Common myeloid progenitor, CD34-positive (primary cell): ENCODE data around the gene HIP1.
A peak's percentile ranks its signal among the peaks of the same experiment; 100 is the strongest.

ENCODE experiments used
- CTCF ChIA-PET: fragments of 350-600 bp; sonication (Branson Sonifier 250); formaldehyde crosslinking; loops from one replicate; lab custom pipeline; 2021; ENCODE audit warnings: antibody characterized with exemption; lab: Charles Lee
- POLR2A ChIA-PET: fragments of 350-600 bp; sonication (Branson Sonifier 250); formaldehyde crosslinking; loops from one replicate; lab custom pipeline; 2021; ENCODE audit warnings: antibody characterized with exemption; lab: Charles Lee
- DNase-seq, 3 donors: peaks; one replicate each; pipeline versions ENCODE4 v3.0.0 to v3.0.0-alpha.2; 2013
- H3K27ac ChIP-seq, 2 experiments: 1 replicate in 1 of 2; 2 replicates in 1 of 2; pipeline ENCODE4 v1.7.0; 2013; ENCODE audit warnings: inconsistent platforms in 2 of 2, low read length in 2 of 2, mild to moderate bottlenecking in 2 of 2, low read depth in 1 of 2, moderate library complexity in 1 of 2; ENCODE audit not compliant: severe bottlenecking in 2 of 2, insufficient read depth in 1 of 2, poor library complexity in 1 of 2
- H3K27me3 ChIP-seq, 5 experiments: replicated peaks in 2 of 5; 1 replicate in 3 of 5; 2 replicates in 2 of 5; pipeline versions ENCODE4 v1.6.1 to v1.7.0; 2013; ENCODE audit warnings: low read length in 4 of 5, mild to moderate bottlenecking in 2 of 5, moderate library complexity in 2 of 5, inconsistent platforms in 1 of 5; ENCODE audit not compliant: insufficient read depth in 5 of 5, control insufficient read depth in 4 of 5
- H3K36me3 ChIP-seq, 4 experiments: 1 replicate in 2 of 4; 2 replicates in 2 of 4; pipeline versions ENCODE4 v1.6.1 to v1.7.0; 2013; ENCODE audit warnings: low read length in 3 of 4, control low read depth in 1 of 4, mild to moderate bottlenecking in 1 of 4; ENCODE audit not compliant: control insufficient read depth in 4 of 4, insufficient read depth in 4 of 4
- H3K4me1 ChIP-seq, 4 experiments: 1 replicate in 3 of 4; 2 replicates in 1 of 4; pipeline versions ENCODE4 v1.6.1 to v1.7.1; 2013; ENCODE audit warnings: low read length in 3 of 4, mild to moderate bottlenecking in 3 of 4, control low read depth in 1 of 4, inconsistent platforms in 1 of 4, moderate library complexity in 1 of 4; ENCODE audit not compliant: control insufficient read depth in 4 of 4, insufficient read depth in 4 of 4; ENCODE audit errors: control extremely low read depth in 1 of 4
- H3K4me3 ChIP-seq, 7 experiments: 1 replicate in 4 of 7; 2 replicates in 3 of 7; pipeline versions ENCODE4 v1.5.1 to v1.7.0; 2013; ENCODE audit warnings: mild to moderate bottlenecking in 7 of 7, low read length in 6 of 7, moderate library complexity in 6 of 7, inconsistent platforms in 2 of 7, low read depth in 2 of 7, control low read depth in 1 of 7; ENCODE audit not compliant: insufficient read depth in 4 of 7, control insufficient read depth in 1 of 7; ENCODE audit errors: extremely low read depth in 1 of 7
- H3K9me3 ChIP-seq, 5 experiments: 1 replicate in 4 of 5; 2 replicates in 1 of 5; pipeline versions ENCODE4 v1.6.1 to v1.7.1; 2013; ENCODE audit warnings: low read length in 4 of 5, mild to moderate bottlenecking in 2 of 5, inconsistent platforms in 1 of 5, low read depth in 1 of 5, moderate library complexity in 1 of 5; ENCODE audit not compliant: control insufficient read depth in 4 of 5, insufficient read depth in 2 of 5; ENCODE audit errors: control extremely low read depth in 1 of 5
- WGBS: methylation state at CpG from one replicate; pipeline ENCODE4 v1.1.5; 2013; ENCODE audit not compliant: insufficient coverage; 5-methylcytosine and 5-hydroxymethylcytosine counted together

Gene HIP1

GRCh38 chr7:75642810-75643486 lies 95.8 kb downstream of the HIP1 start:
- Histone ChIP-seq H3K27me3 (no peaks in the 10 kb centered on the region), H3K36me3 (no peaks in the 10 kb centered on the region), H3K9me3 (peaks cover 0 to 3% (median 0%) of the 10 kb centered on the region in 5 experiments), H3K4me3 (no peak overlapping the region), H3K4me1 (peaks cover 3 to 17% (median 11%) of the 10 kb centered on the region in 4 experiments), H3K27ac (no peak overlapping the region)
- ChIA-PET CTCF (interaction anchor here (0.8 to 1.7 kb wide), 3 partner anchors 8 to 113 kb away, joined by 3 to 4 read pairs (median 3); no protein-coding TSS in a partner anchor), POLR2A (no interaction called here)
- WGBS = 48% methylated on average over 4 of the region's 9 CpGs
- DNase-seq = peak; percentile 85 to 93 (median 90)

DNA sequence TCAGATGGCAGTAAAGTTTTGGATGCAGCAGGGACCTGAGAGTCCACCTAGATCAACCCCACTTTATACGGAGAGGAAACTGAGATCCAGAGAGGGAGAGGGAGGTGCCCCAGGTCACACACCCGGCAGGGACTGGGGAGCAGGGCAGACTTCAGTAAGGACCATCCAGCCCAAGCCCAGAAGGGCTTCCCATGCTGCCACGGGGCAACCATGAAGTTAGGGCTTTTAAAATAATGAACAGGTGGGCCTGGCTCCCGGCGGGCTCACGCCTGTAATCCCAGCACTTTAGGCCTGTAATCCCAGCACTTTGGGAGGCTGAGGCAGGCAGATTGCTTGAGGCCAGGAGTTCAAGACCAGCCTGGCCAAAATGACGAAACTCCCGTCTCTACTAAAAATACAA lies 98.5 kb downstream of the HIP1 start:
- no peak overlapping the region for H3K27ac ChIP-seq
- DNase-seq = no peak
- WGBS = 87% methylated on average over 8 of the region's 8 CpGs
- H3K4me1 ChIP-seq = peaks cover 3 to 19% (median 14%) of the 10 kb centered on the region in 4 experiments
- H3K27me3 ChIP-seq = no peaks in the 10 kb centered on the region
- H3K9me3 ChIP-seq = peaks cover 0 to 3% (median 0%) of the 10 kb centered on the region in 5 experiments
- peaks cover 0 to 2% (median 0%) of the 10 kb centered on the region in 4 experiments for H3K36me3 ChIP-seq
- POLR2A ChIA-PET = no interaction called here
- H3K4me3 ChIP-seq = peak overlapping the region in 4 of 7 experiments; percentile 67 to 88 (median 76)
- CTCF ChIA-PET = interaction anchor here (0.9 to 1.4 kb wide), 2 partner anchors 22 to 76 kb away, joined by 3 to 5 read pairs; no protein-coding TSS in a partner anchor

GRCh38 chr7:75639886-75640190 lies 98.9 kb downstream of the HIP1 start:
- H3K9me3 ChIP-seq = peaks cover 0 to 3% (median 0%) of the 10 kb centered on the region in 5 experiments
- H3K36me3 ChIP-seq = peaks cover 0 to 2% (median 0%) of the 10 kb centered on the region in 4 experiments
- peak overlapping the region in 1 of 2 experiments; percentile 43 for H3K27ac ChIP-seq
- DNase-seq = no peak
- no peaks in the 10 kb centered on the region for H3K27me3 ChIP-seq
- CTCF ChIA-PET = interaction anchor here (0.9 to 1.4 kb wide), 2 partner anchors 22 to 75 kb away, joined by 3 to 5 read pairs; no protein-coding TSS in a partner anchor
- peak overlapping the region; percentile 42 to 88 (median 75) for H3K4me3 ChIP-seq
- 8% methylated on average over 6 of the region's 7 CpGs for WGBS
- H3K4me1 ChIP-seq = peaks cover 3 to 19% (median 14%) of the 10 kb centered on the region in 4 experiments
- POLR2A ChIA-PET = no interaction called here

GRCh38 chr7:75639071-75639885 lies 99.5 kb downstream of the HIP1 start:
- Histone ChIP-seq H3K4me3 (peak overlapping the region; percentile 42 to 88 (median 75)), H3K27ac (peak overlapping the region in 1 of 2 experiments; percentile 43), H3K36me3 (peaks cover 0 to 2% (median 0%) of the 10 kb centered on the region in 4 experiments), H3K9me3 (peaks cover 0 to 3% (median 0%) of the 10 kb centered on the region in 5 experiments), H3K27me3 (no peaks in the 10 kb centered on the region), H3K4me1 (peaks cover 3 to 19% (median 14%) of the 10 kb centered on the region in 4 experiments)
- DNase-seq = peak; percentile 29 to 70 (median 55)
- CTCF ChIA-PET = interaction anchor here (0.9 to 1.4 kb wide), 2 partner anchors 21 to 75 kb away, joined by 3 to 5 read pairs; no protein-coding TSS in a partner anchor
- POLR2A ChIA-PET = no interaction called here
- WGBS = 0% methylated on average over 29 of the region's 77 CpGs

DNA sequence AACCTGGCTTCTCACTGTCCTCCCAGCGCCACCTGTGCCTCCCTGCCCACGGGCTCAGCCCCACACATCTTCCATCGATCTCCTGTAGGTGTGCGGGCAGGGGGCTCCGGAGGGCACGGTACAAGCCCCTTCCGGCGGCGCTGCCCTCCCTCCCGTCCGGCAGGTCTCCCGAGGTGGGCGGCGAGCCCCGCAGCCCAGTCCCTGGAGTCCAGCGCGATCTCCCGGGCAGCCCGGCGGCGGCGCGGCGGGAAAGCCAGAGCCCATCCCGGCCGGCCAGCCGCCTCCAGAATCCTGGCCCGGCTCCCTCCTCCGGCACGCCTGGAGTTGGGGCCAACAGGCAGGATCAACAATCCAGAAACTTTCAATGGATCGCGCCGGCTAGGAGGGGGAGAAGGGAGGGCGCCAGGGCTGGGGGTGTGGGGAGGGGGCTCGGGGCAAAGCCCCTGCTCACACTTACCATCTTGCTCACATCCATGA lies 100.1 kb downstream of the HIP1 start:
- H3K36me3 ChIP-seq = peaks cover 0 to 2% (median 0%) of the 10 kb centered on the region in 4 experiments
- H3K9me3 ChIP-seq = peaks cover 0 to 3% (median 0%) of the 10 kb centered on the region in 5 experiments
- peaks cover 3 to 25% (median 14%) of the 10 kb centered on the region in 4 experiments for H3K4me1 ChIP-seq
- H3K27me3 ChIP-seq = no peaks in the 10 kb centered on the region
- DNase-seq = no peak
- POLR2A ChIA-PET = no interaction called here
- CTCF ChIA-PET = interaction anchor here (1.4 kb wide), 1 partner anchor 74 kb away, joined by 3 read pairs; no protein-coding TSS in a partner anchor
- H3K4me3 ChIP-seq = peak overlapping the region; percentile 39 to 88 (median 71)
- 3% methylated on average over 11 of the region's 35 CpGs for WGBS
- no peak overlapping the region for H3K27ac ChIP-seq

GRCh38 chr7:75637854-75638593 lies 100.7 kb downstream of the HIP1 start:
- no peaks in the 10 kb centered on the region for H3K9me3 ChIP-seq
- ChIA-PET POLR2A (no interaction called here), CTCF (no interaction called here)
- peaks cover 3 to 27% (median 14%) of the 10 kb centered on the region in 4 experiments for H3K4me1 ChIP-seq
- WGBS = 78% methylated on average over 6 of the region's 14 CpGs
- H3K36me3 ChIP-seq = peaks cover 0 to 2% (median 0%) of the 10 kb centered on the region in 4 experiments
- peak overlapping the region in 6 of 7 experiments; percentile 51 to 88 (median 73) for H3K4me3 ChIP-seq
- DNase-seq = no peak
- no peaks in the 10 kb centered on the region for H3K27me3 ChIP-seq
- no peak overlapping the region for H3K27ac ChIP-seq
